Measurements from ENCODE around the gene SV2B.

DNA sequence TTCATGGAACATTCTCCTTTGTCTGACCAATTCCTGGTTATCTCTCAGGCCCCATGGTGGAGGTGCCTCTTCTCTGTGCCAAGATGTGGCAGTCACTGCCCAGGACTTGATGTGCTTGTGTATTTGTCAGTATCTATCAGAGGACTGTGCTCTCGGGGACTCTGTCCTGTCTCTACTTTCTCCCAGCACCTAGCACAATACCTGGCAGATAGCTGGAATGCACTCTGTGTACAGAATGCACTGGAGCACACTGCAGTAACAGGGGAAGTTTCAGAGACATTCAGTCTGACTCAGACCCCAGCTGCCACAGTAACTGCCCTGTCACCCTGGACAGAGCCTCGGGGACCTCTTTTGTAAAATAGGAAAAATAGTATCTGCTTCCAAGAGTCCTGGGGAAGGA, 34.6 kb upstream of the SV2B start:
- TF ChIP-seq, protein P1, sequence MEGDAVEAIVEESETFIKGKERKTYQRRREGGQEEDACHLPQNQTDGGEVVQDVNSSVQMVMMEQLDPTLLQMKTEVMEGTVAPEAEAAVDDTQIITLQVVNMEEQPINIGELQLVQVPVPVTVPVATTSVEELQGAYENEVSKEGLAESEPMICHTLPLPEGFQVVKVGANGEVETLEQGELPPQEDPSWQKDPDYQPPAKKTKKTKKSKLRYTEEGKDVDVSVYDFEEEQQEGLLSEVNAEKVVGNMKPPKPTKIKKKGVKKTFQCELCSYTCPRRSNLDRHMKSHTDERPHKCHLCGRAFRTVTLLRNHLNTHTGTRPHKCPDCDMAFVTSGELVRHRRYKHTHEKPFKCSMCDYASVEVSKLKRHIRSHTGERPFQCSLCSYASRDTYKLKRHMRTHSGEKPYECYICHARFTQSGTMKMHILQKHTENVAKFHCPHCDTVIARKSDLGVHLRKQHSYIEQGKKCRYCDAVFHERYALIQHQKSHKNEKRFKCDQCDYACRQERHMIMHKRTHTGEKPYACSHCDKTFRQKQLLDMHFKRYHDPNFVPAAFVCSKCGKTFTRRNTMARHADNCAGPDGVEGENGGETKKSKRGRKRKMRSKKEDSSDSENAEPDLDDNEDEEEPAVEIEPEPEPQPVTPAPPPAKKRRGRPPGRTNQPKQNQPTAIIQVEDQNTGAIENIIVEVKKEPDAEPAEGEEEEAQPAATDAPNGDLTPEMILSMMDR (IDR thresholded peaks at IDR 0.05): no peak
- TF ChIP-seq POLR2A (IDR thresholded peaks at IDR 0.05): no peak

Data from testis (tissue), 2 donors.